ENCODE results near the gene DEGS2. TPM values are rescaled to one million over a fixed set of nuclear protein-coding genes. Genes with fewer than 3 reads are reported as not detected.
"Not testable (repeated sequence)": the region's sequence is repeated elsewhere in the genome, so short reads cannot be mapped to it uniquely, and the experiment has no call there.

DEGS2 gene
- total RNA-seq, 1 experiment from 2014 or later, result not detected

- no peaks in the 10 kb centered on the region for H3K27me3 ChIP-seq
- no peak for DNase-seq
- H3K9me3 ChIP-seq, result no peaks in the 10 kb centered on the region
- H3K4me3 ChIP-seq, result no peak overlapping the region
- no peaks in the 10 kb centered on the region for H3K36me3 ChIP-seq
Observed at GRCh38 chr14:100188392-100189030, 29.1 kb upstream of the DEGS2 start.

- DNase-seq, result no peak
- H3K9me3 ChIP-seq, result no peaks in the 10 kb centered on the region
- no peak overlapping the region for H3K4me3 ChIP-seq
- H3K27me3 ChIP-seq, result no peaks in the 10 kb centered on the region
- no peaks in the 10 kb centered on the region for H3K36me3 ChIP-seq
Observed at GRCh38 chr14:100187247-100187833, 27.9 kb upstream of the DEGS2 start.

- H3K9me3 ChIP-seq, H3K4me3 ChIP-seq, H3K27me3 ChIP-seq, DNase-seq, H3K36me3 ChIP-seq: not testable (repeated sequence)
Observed at GRCh38 chr14:100181876-100182551, 22.6 kb upstream of the DEGS2 start.

GRCh38 chr14:100180671-100181070 is 21.2 kb upstream of the DEGS2 start:
- H3K36me3 ChIP-seq, H3K9me3 ChIP-seq, H3K27me3 ChIP-seq, H3K4me3 ChIP-seq, DNase-seq: not testable (repeated sequence)

- DNase-seq, result no peak
- Histone ChIP-seq H3K27me3 (no peaks in the 10 kb centered on the region), H3K36me3 (no peaks in the 10 kb centered on the region), H3K4me3 (no peak overlapping the region), H3K9me3 (no peaks in the 10 kb centered on the region)
Observed at GRCh38 chr14:100178691-100179090, 19.2 kb upstream of the DEGS2 start.

- no peak for DNase-seq
- Histone ChIP-seq H3K36me3 (no peaks in the 10 kb centered on the region), H3K27me3 (no peaks in the 10 kb centered on the region), H3K4me3 (no peak overlapping the region), H3K9me3 (no peaks in the 10 kb centered on the region)
Observed at GRCh38 chr14:100176811-100177327, 17.4 kb upstream of the DEGS2 start.

GRCh38 chr14:100173353-100173752 is 13.9 kb upstream of the DEGS2 start:
- no peak for DNase-seq
- Histone ChIP-seq H3K27me3 (no peaks in the 10 kb centered on the region), H3K36me3 (no peaks in the 10 kb centered on the region), H3K4me3 (no peak overlapping the region), H3K9me3 (no peaks in the 10 kb centered on the region)

GRCh38 chr14:100172811-100173210 is 13.4 kb upstream of the DEGS2 start:
- no peak overlapping the region for H3K4me3 ChIP-seq
- no peaks in the 10 kb centered on the region for H3K36me3 ChIP-seq
- DNase-seq, result no peak
- H3K9me3 ChIP-seq, result no peaks in the 10 kb centered on the region
- no peaks in the 10 kb centered on the region for H3K27me3 ChIP-seq

GRCh38 chr14:100170880-100171279 is 11.4 kb upstream of the DEGS2 start:
- H3K27me3 ChIP-seq, result no peaks in the 10 kb centered on the region
- DNase-seq, result no peak
- H3K9me3 ChIP-seq, result no peaks in the 10 kb centered on the region
- no peaks in the 10 kb centered on the region for H3K36me3 ChIP-seq
- H3K4me3 ChIP-seq, result no peak overlapping the region

GRCh38 chr14:100168506-100168905 is 9.1 kb upstream of the DEGS2 start:
- no peaks in the 10 kb centered on the region for H3K27me3 ChIP-seq

GRCh38 chr14:100165831-100166440 is 6.5 kb upstream of the DEGS2 start:
- Histone ChIP-seq H3K36me3 (no peaks in the 10 kb centered on the region), H3K27me3 (no peaks in the 10 kb centered on the region), H3K4me3 (no peak overlapping the region), H3K9me3 (no peaks in the 10 kb centered on the region)
- DNase-seq, result no peak

More at GRCh38 chr14:100168506-100168905, 9.1 kb upstream of the DEGS2 start:
- H3K4me3 ChIP-seq, result no peak overlapping the region
- DNase-seq, result no peak
- H3K36me3 ChIP-seq, result no peaks in the 10 kb centered on the region
- H3K9me3 ChIP-seq, result no peaks in the 10 kb centered on the region

- no peak overlapping the region for H3K4me3 ChIP-seq
- DNase-seq, result no peak
- no peaks in the 10 kb centered on the region for H3K36me3 ChIP-seq
- no peaks in the 10 kb centered on the region for H3K9me3 ChIP-seq
- no peaks in the 10 kb centered on the region for H3K27me3 ChIP-seq
Observed at GRCh38 chr14:100165376-100165775, 5.9 kb upstream of the DEGS2 start.

GRCh38 chr14:100160534-100160916 is 1.1 kb upstream of the DEGS2 start:
- no peak for DNase-seq
- peaks cover 4% of the 10 kb centered on the region for H3K27me3 ChIP-seq
- no peak overlapping the region for H3K4me3 ChIP-seq
- no peaks in the 10 kb centered on the region for H3K36me3 ChIP-seq
- no peaks in the 10 kb centered on the region for H3K9me3 ChIP-seq

- peaks cover 4% of the 10 kb centered on the region for H3K27me3 ChIP-seq
- H3K4me3 ChIP-seq, result no peak overlapping the region
- DNase-seq, result no peak
Observed at GRCh38 chr14:100159865-100160533, 554 bp upstream of the DEGS2 start.

GRCh38 chr14:100158566-100159093 is 815 bp downstream of the DEGS2 start:
- no peak for DNase-seq
- no peaks in the 10 kb centered on the region for H3K9me3 ChIP-seq
- no peak overlapping the region for H3K4me3 ChIP-seq
- no peaks in the 10 kb centered on the region for H3K36me3 ChIP-seq
- peaks cover 4% of the 10 kb centered on the region for H3K27me3 ChIP-seq

More at GRCh38 chr14:100159865-100160533, 554 bp upstream of the DEGS2 start:
- Histone ChIP-seq H3K9me3 (no peaks in the 10 kb centered on the region), H3K36me3 (no peaks in the 10 kb centered on the region)

GRCh38 chr14:100157548-100158232 is 1.8 kb downstream of the DEGS2 start:
- not testable (repeated sequence) for H3K27me3 ChIP-seq, DNase-seq, H3K9me3 ChIP-seq, H3K36me3 ChIP-seq, H3K4me3 ChIP-seq
